Mesenchymal stem cell (in vitro differentiated cells and primary cell): Measurements from ENCODE around the gene FCHSD2.

Source experiments
- DNase-seq: peaks from one replicate; pipeline ENCODE4 v3.0.0-alpha.2; 2013
- H2AFZ ChIP-seq: one replicate; pipeline ENCODE4 v1.6.1; 2013; ENCODE audit warnings: low read depth, mild to moderate bottlenecking, control low read depth, inconsistent platforms, low read length, moderate library complexity
- H2AK5ac ChIP-seq: 2 replicates; pipeline ENCODE4 v1.6.1; 2013; ENCODE audit warnings: low read length, moderate library complexity, mild to moderate bottlenecking, inconsistent platforms; ENCODE audit not compliant: severe bottlenecking
- H2BK120ac ChIP-seq: one replicate; pipeline ENCODE4 v1.6.1; 2013; ENCODE audit warnings: low read depth, mild to moderate bottlenecking, inconsistent platforms, low read length, moderate library complexity
- H2BK12ac ChIP-seq, 2 experiments: one replicate each; pipeline ENCODE4 v1.6.1; 2013; ENCODE audit warnings: inconsistent platforms in 2 of 2, low read length in 2 of 2, mild to moderate bottlenecking in 2 of 2, moderate library complexity in 2 of 2, control low read depth in 1 of 2
- H2BK15ac ChIP-seq: one replicate; pipeline ENCODE4 v1.6.1; 2013; ENCODE audit warnings: mild to moderate bottlenecking, low read depth, inconsistent platforms; ENCODE audit not compliant: poor library complexity, severe bottlenecking
- H2BK5ac ChIP-seq: 2 replicates; pipeline ENCODE4 v1.6.1; 2013; ENCODE audit warnings: low read depth, mild to moderate bottlenecking, low read length, control low read depth, inconsistent platforms; ENCODE audit not compliant: poor library complexity, severe bottlenecking
- H3K14ac ChIP-seq, 2 experiments: one replicate each; pipeline ENCODE4 v1.6.1; 2013; ENCODE audit warnings: inconsistent platforms in 2 of 2, low read length in 2 of 2, control low read depth in 1 of 2, mild to moderate bottlenecking in 1 of 2, moderate library complexity in 1 of 2
- H3K18ac ChIP-seq, 2 experiments: one replicate each; pipeline ENCODE4 v1.6.1; 2013; ENCODE audit warnings: inconsistent platforms in 2 of 2, low read length in 2 of 2, control low read depth in 1 of 2, low read depth in 1 of 2, mild to moderate bottlenecking in 1 of 2
- H3K23ac ChIP-seq, 2 experiments: one replicate each; pipeline ENCODE4 v1.6.1; 2013; ENCODE audit warnings: inconsistent platforms in 2 of 2, low read length in 2 of 2, mild to moderate bottlenecking in 2 of 2, moderate library complexity in 2 of 2, control low read depth in 1 of 2
- H3K27ac ChIP-seq: 2 replicates; pipeline ENCODE4 v1.5.1; 2013; ENCODE audit warnings: mild to moderate bottlenecking, moderate library complexity, low read length, control low read depth, inconsistent platforms; ENCODE audit not compliant: poor library complexity, severe bottlenecking
- H3K27me3 ChIP-seq, 2 experiments: 2 replicates each; pipeline versions ENCODE4 v1.6.1 to v1.7.0; 2013; ENCODE audit warnings: low read length in 2 of 2, mild to moderate bottlenecking in 2 of 2, moderate library complexity in 2 of 2, control low read depth in 1 of 2, inconsistent platforms in 1 of 2; ENCODE audit not compliant: control insufficient read depth in 1 of 2, insufficient read depth in 1 of 2
- H3K36me3 ChIP-seq, 2 experiments: 2 replicates each; pipeline versions ENCODE4 v1.6.1 to v1.7.0; 2013; ENCODE audit warnings: low read length in 2 of 2, control low read depth in 1 of 2, inconsistent platforms in 1 of 2, low read depth in 1 of 2, mild to moderate bottlenecking in 1 of 2; ENCODE audit not compliant: insufficient read depth in 2 of 2, control insufficient read depth in 1 of 2
- H3K4ac ChIP-seq, 2 experiments: one replicate each; pipeline ENCODE4 v1.6.1; 2013; ENCODE audit warnings: inconsistent platforms in 2 of 2, low read length in 2 of 2, mild to moderate bottlenecking in 2 of 2, moderate library complexity in 2 of 2, control low read depth in 1 of 2, low read depth in 1 of 2
- H3K4me1 ChIP-seq: 2 replicates; pipeline ENCODE4 v1.6.1; 2013; ENCODE audit warnings: low read depth, low read length, control low read depth; ENCODE audit not compliant: control insufficient read depth, insufficient read depth
- H3K4me2 ChIP-seq: 2 replicates; pipeline ENCODE4 v1.6.1; 2013; ENCODE audit warnings: low read length, mild to moderate bottlenecking, inconsistent platforms; ENCODE audit not compliant: poor library complexity, severe bottlenecking
- H3K4me3 ChIP-seq, 2 experiments: 2 replicates each; pipeline versions ENCODE4 v1.5.1 to v1.7.0; 2013; ENCODE audit warnings: low read length in 2 of 2, mild to moderate bottlenecking in 2 of 2, control low read depth in 1 of 2, low read depth in 1 of 2; ENCODE audit not compliant: insufficient read depth in 1 of 2
- H3K79me1 ChIP-seq: replicated peaks from 2 replicates; pipeline ENCODE4 v1.6.1; 2013; ENCODE audit warnings: mild to moderate bottlenecking, control low read depth, low read length, inconsistent platforms; ENCODE audit not compliant: poor library complexity, severe bottlenecking
- H3K9ac ChIP-seq: 2 replicates; pipeline ENCODE4 v1.7.0; 2013; ENCODE audit warnings: mild to moderate bottlenecking, low read length, moderate library complexity
- H3K9me3 ChIP-seq: 2 replicates; pipeline ENCODE4 v1.7.0; 2013; ENCODE audit warnings: mild to moderate bottlenecking, low read length; ENCODE audit not compliant: control insufficient read depth
- H4K8ac ChIP-seq: one replicate; pipeline ENCODE4 v1.6.1; 2013; ENCODE audit warnings: inconsistent platforms, mild to moderate bottlenecking, low read length, moderate library complexity
- H4K91ac ChIP-seq: one replicate; pipeline ENCODE4 v1.6.1; 2013; ENCODE audit warnings: mild to moderate bottlenecking, low read length, inconsistent platforms
- WGBS: methylation state at CpG from one replicate; pipeline ENCODE4 v1.1.7; 2013; ENCODE audit warnings: mixed read lengths; 5-methylcytosine and 5-hydroxymethylcytosine counted together

Gene FCHSD2

GRCh38 chr11:72924568-72925190, 217.4 kb downstream of the FCHSD2 start:
- Histone ChIP-seq H3K18ac (no peak overlapping the region), H3K79me1 (peaks cover 7% of the 10 kb centered on the region), H3K23ac (no peak overlapping the region), H3K4me1 (no peaks in the 10 kb centered on the region), H3K27ac (no peak overlapping the region), H3K27me3 (no peaks in the 10 kb centered on the region), H3K9me3 (no peaks in the 10 kb centered on the region), H3K36me3 (peaks cover 0 to 9% of the 10 kb centered on the region in 2 experiments), H4K8ac (no peak overlapping the region), H2AFZ (no peak overlapping the region), H3K14ac (no peak overlapping the region), H2BK5ac (no peak overlapping the region), H3K4me2 (no peak overlapping the region), H3K4me3 (no peak overlapping the region), H4K91ac (no peak overlapping the region), H3K9ac (no peak overlapping the region), H2BK12ac (no peak overlapping the region), H2BK15ac (no peak overlapping the region), H3K4ac (no peak overlapping the region), H2AK5ac (no peak overlapping the region), H2BK120ac (no peak overlapping the region)
- peak; percentile 38 for DNase-seq
- WGBS, result no CpG with 5 or more reads among the region's 1 CpG

DNA sequence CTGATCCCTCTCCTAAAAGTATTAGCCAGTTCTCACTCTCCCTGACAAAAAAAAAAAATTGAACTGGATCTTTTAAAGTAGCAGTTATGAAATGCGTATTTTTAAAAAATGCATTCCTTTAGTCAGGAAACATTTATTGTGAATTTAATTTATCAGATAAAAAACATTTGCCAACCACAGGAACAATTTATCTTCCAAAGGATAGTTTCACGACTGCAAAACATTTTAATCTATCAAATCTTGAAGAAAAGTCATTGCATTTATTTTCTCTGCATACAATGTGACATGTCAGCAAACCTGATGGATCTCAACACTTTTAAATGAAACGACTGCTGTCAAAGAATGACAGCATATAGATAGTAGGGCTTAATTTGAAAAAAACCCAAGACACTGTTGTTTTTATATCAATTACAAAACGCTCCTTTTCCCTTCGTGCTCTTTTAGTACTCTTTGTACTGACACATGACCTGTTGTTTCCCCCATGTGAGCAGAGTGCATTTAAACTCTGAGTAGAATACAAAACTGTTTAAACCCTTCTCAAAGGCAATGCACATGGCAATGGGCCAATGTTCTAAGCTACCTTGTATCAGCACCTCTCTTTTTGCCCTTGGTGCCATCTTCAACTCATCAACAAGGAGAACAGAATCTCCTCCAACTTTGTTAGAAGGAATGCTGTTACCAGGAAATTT, 220.9 kb downstream of the FCHSD2 start:
- no peak overlapping the region for H4K91ac ChIP-seq
- H2AK5ac ChIP-seq, result no peak overlapping the region
- H3K79me1 ChIP-seq, result peaks cover 4% of the 10 kb centered on the region
- H3K4me1 ChIP-seq, result no peaks in the 10 kb centered on the region
- H2BK5ac ChIP-seq, result no peak overlapping the region
- H3K4me3 ChIP-seq, result no peak overlapping the region
- H2BK15ac ChIP-seq, result no peak overlapping the region
- no peaks in the 10 kb centered on the region for H3K9me3 ChIP-seq
- no peak overlapping the region for H3K14ac ChIP-seq
- H3K18ac ChIP-seq, result no peak overlapping the region
- 94% methylated on average over 3 of the region's 5 CpGs for WGBS
- H2AFZ ChIP-seq, result no peak overlapping the region
- no peak overlapping the region for H4K8ac ChIP-seq
- H3K4ac ChIP-seq, result no peak overlapping the region
- no peak overlapping the region for H3K4me2 ChIP-seq
- no peak overlapping the region for H2BK12ac ChIP-seq
- H3K23ac ChIP-seq, result no peak overlapping the region
- DNase-seq, result no peak
- no peak overlapping the region for H2BK120ac ChIP-seq
- peaks cover 0 to 9% of the 10 kb centered on the region in 2 experiments for H3K36me3 ChIP-seq
- H3K27me3 ChIP-seq, result no peaks in the 10 kb centered on the region
- H3K27ac ChIP-seq, result no peak overlapping the region
- no peak overlapping the region for H3K9ac ChIP-seq

GRCh38 chr11:72920001-72920400, 222.1 kb downstream of the FCHSD2 start:
- H3K4me2 ChIP-seq, result no peak overlapping the region
- H3K79me1 ChIP-seq, result peaks cover 2% of the 10 kb centered on the region
- H2BK120ac ChIP-seq, result no peak overlapping the region
- no peak overlapping the region for H2BK15ac ChIP-seq
- no peak overlapping the region for H2AFZ ChIP-seq
- H3K4me3 ChIP-seq, result no peak overlapping the region
- no peaks in the 10 kb centered on the region for H3K4me1 ChIP-seq
- H3K36me3 ChIP-seq, result peaks cover 0 to 13% of the 10 kb centered on the region in 2 experiments
- H3K27me3 ChIP-seq, result no peaks in the 10 kb centered on the region
- H3K18ac ChIP-seq, result no peak overlapping the region
- no peak overlapping the region for H2BK12ac ChIP-seq
- no peak overlapping the region for H2BK5ac ChIP-seq
- H3K4ac ChIP-seq, result no peak overlapping the region
- no peak for DNase-seq
- no peaks in the 10 kb centered on the region for H3K9me3 ChIP-seq
- H2AK5ac ChIP-seq, result no peak overlapping the region
- no peak overlapping the region for H3K23ac ChIP-seq
- H3K14ac ChIP-seq, result no peak overlapping the region
- H3K9ac ChIP-seq, result no peak overlapping the region
- no peak overlapping the region for H3K27ac ChIP-seq
- no peak overlapping the region for H4K8ac ChIP-seq
- H4K91ac ChIP-seq, result no peak overlapping the region

DNA sequence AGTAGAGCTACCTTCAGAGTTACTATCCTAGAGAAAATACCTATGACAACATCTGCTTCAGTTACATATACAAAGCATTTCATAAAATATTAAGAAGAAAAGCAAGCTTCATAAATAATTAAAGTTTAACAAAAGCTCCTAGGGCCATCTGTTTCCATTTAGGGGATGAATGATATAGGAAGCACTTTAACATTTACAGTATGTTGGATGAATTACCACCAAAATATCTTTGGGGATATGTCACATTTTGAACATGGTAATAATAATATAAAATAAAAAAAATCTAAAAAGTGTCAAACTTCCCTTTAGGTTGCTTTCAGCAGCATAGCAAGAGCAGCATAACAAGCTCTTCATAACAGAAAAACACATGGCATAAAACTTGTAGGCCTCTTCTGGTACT, 223.3 kb downstream of the FCHSD2 start:
- H3K4me2 ChIP-seq, result no peak overlapping the region
- no peak overlapping the region for H4K8ac ChIP-seq
- no peak overlapping the region for H3K4me3 ChIP-seq
- no peak overlapping the region for H2BK120ac ChIP-seq
- no peak overlapping the region for H4K91ac ChIP-seq
- H3K9ac ChIP-seq, result no peak overlapping the region
- no peak overlapping the region for H2BK5ac ChIP-seq
- no peak overlapping the region for H3K4ac ChIP-seq
- H2AK5ac ChIP-seq, result no peak overlapping the region
- no peaks in the 10 kb centered on the region for H3K4me1 ChIP-seq
- H3K36me3 ChIP-seq, result peaks cover 0 to 13% of the 10 kb centered on the region in 2 experiments
- no peak overlapping the region for H3K23ac ChIP-seq
- H3K14ac ChIP-seq, result no peak overlapping the region
- H2BK15ac ChIP-seq, result no peak overlapping the region
- no peak overlapping the region for H2BK12ac ChIP-seq
- DNase-seq, result no peak
- peaks cover 2% of the 10 kb centered on the region for H3K79me1 ChIP-seq
- no peaks in the 10 kb centered on the region for H3K9me3 ChIP-seq
- H3K27me3 ChIP-seq, result no peaks in the 10 kb centered on the region
- H2AFZ ChIP-seq, result no peak overlapping the region
- no peak overlapping the region for H3K18ac ChIP-seq
- no peak overlapping the region for H3K27ac ChIP-seq
